Fibroblast of lung (primary cell): Measurements from ENCODE around the gene PRG3. TPM values are rescaled to one million over a fixed set of nuclear protein-coding genes. Genes with fewer than 3 reads are reported as not detected.
A peak's percentile ranks its signal among the peaks of the same experiment; 100 is the strongest.

Experiments
- DNase-seq, 2 donors: peaks; one replicate each; pipeline versions ENCODE4 v3.0.0 to v3.0.0-alpha.2; 2010; ENCODE audit warnings: low read depth in 2 of 2
- H2AFZ ChIP-seq: 2 replicates; pipeline ENCODE4 v1.5.1; 2012; ENCODE audit warnings: low read length, control low read depth, inconsistent platforms
- H3K27ac ChIP-seq: 2 replicates; pipeline ENCODE4 v1.5.1; 2011; ENCODE audit warnings: low read length, control low read depth; ENCODE audit not compliant: insufficient read depth
- H3K27me3 ChIP-seq: 2 replicates; pipeline ENCODE4 v1.5.1; 2011; ENCODE audit warnings: mild to moderate bottlenecking, low read length; ENCODE audit not compliant: control insufficient read depth, insufficient read depth
- H3K36me3 ChIP-seq: 2 replicates; pipeline ENCODE4 v1.5.1; 2011; ENCODE audit warnings: low read length; ENCODE audit not compliant: control insufficient read depth, insufficient read depth
- H3K4me1 ChIP-seq: 2 replicates; pipeline ENCODE4 v1.5.1; 2011; ENCODE audit warnings: low read length; ENCODE audit not compliant: control insufficient read depth, insufficient read depth; ENCODE audit errors: extremely low read depth
- H3K4me2 ChIP-seq: 2 replicates; pipeline ENCODE4 v1.5.1; 2011; ENCODE audit warnings: low read length, control low read depth; ENCODE audit not compliant: insufficient read depth; ENCODE audit errors: extremely low read depth
- H3K4me3 ChIP-seq, 4 experiments: fragments of 200-600 bp in 1 of 4; sonication (generic) in 1 of 4; replicated peaks in 1 of 4; 2 replicates each; pipeline ENCODE4 v1.5.1; 2011 to 2016; ENCODE audit warnings: low read length in 4 of 4, low read depth in 3 of 4, mild to moderate bottlenecking in 3 of 4, control low read depth in 2 of 4, inconsistent platforms in 1 of 4, mixed read lengths in 1 of 4; ENCODE audit not compliant: insufficient read depth in 1 of 4; ENCODE audit errors: control extremely low read depth in 1 of 4
- H3K79me2 ChIP-seq: 2 replicates; pipeline ENCODE4 v1.5.1; 2012; ENCODE audit warnings: mild to moderate bottlenecking, low read length, inconsistent platforms; ENCODE audit not compliant: control insufficient read depth, insufficient read depth
- H3K9ac ChIP-seq: 2 replicates; pipeline ENCODE4 v1.5.1; 2011; ENCODE audit warnings: mild to moderate bottlenecking, low read length, control low read depth; ENCODE audit not compliant: insufficient read depth
- H3K9me3 ChIP-seq: 2 replicates; pipeline ENCODE4 v1.5.1; 2012; ENCODE audit warnings: low read depth, low read length; ENCODE audit not compliant: control insufficient read depth, insufficient read depth
- H4K20me1 ChIP-seq: 2 replicates; pipeline ENCODE4 v1.5.1; 2011; ENCODE audit warnings: low read length; ENCODE audit not compliant: control insufficient read depth, insufficient read depth; ENCODE audit errors: extremely low read depth
- CTCF ChIP-seq, 2 donors: IDR thresholded peaks in 1 of 2; conservative IDR thresholded peaks in 1 of 2; 1 replicate in 1 of 2; 2 replicates in 1 of 2; pipeline ENCODE4 v1.5.1; 2011 to 2012; ENCODE audit warnings: low read length in 2 of 2, control low read depth in 1 of 2, inconsistent platforms in 1 of 2, low read depth in 1 of 2, mild to moderate bottlenecking in 1 of 2
- EZH2 ChIP-seq: IDR thresholded peaks from 2 replicates; pipeline ENCODE4 v1.5.1; 2012; ENCODE audit warnings: low read length, control low read depth, mild to moderate bottlenecking; ENCODE audit errors: missing control alignments
- polyA plus RNA-seq, 2 donors: library from polyadenylated mRNA; depleted of rRNA in 1 of 2; stranded (reverse) in 1 of 2; unstranded in 1 of 2; fragments of >200 nt; gene quantifications; 2 replicates each; pipeline ENCODE4 v1.2.1, GENCODE V29; 2011 to 2012; ENCODE audit warnings: missing spikeins in 1 of 2
- total RNA-seq: library from RNA; depleted of rRNA; stranded (reverse); fragments of >200 nt; gene quantifications from 2 replicates; pipeline ENCODE4 v1.2.1, GENCODE V29; 2014

PRG3 gene
- total and polyA plus RNA-seq, 2 donors (not counting 1 experiment from before 2014, with no cell fraction given): not detected

- Histone ChIP-seq H3K36me3 (no peaks in the 10 kb centered on the region), H3K27me3 (peaks cover 16% of the 10 kb centered on the region), H3K4me1 (no peaks in the 10 kb centered on the region), H3K4me2 (no peak overlapping the region), H3K4me3 (no peak overlapping the region), H3K9me3 (no peaks in the 10 kb centered on the region), H3K79me2 (no peaks in the 10 kb centered on the region), H4K20me1 (no peaks in the 10 kb centered on the region), H2AFZ (no peak overlapping the region), H3K9ac (no peak overlapping the region), H3K27ac (no peak overlapping the region)
- DNase-seq: peak in 1 of 2 donors; percentile 11
- TF ChIP-seq EZH2 (no peak), CTCF (conservative IDR thresholded peaks at IDR 0.05 in 1 of 2, IDR thresholded peaks at IDR 0.05 in 1 of 2; ENCODE audit: low read depth in 1 of 2, low read length in 2 of 2) (no peak)
Measured at GRCh38 chr11:57387289-57388030, 6.5 kb upstream of the PRG3 start.

GRCh38 chr11:57386178-57386940 lies 5.4 kb upstream of the PRG3 start:
- Histone ChIP-seq H4K20me1 (no peaks in the 10 kb centered on the region), H3K36me3 (no peaks in the 10 kb centered on the region), H2AFZ (no peak overlapping the region), H3K9ac (no peak overlapping the region), H3K27ac (no peak overlapping the region), H3K79me2 (no peaks in the 10 kb centered on the region), H3K4me2 (no peak overlapping the region), H3K27me3 (peaks cover 9% of the 10 kb centered on the region), H3K4me1 (no peaks in the 10 kb centered on the region), H3K9me3 (no peaks in the 10 kb centered on the region), H3K4me3 (no peak overlapping the region)
- TF ChIP-seq CTCF (conservative IDR thresholded peaks at IDR 0.05 in 1 of 2, IDR thresholded peaks at IDR 0.05 in 1 of 2; ENCODE audit: low read depth in 1 of 2, low read length in 2 of 2) (no peak), EZH2 (no peak)
- DNase-seq: no peak

- no peak overlapping the region for H3K27ac ChIP-seq
- no peaks in the 10 kb centered on the region for H3K79me2 ChIP-seq
- H3K27me3 ChIP-seq: no peaks in the 10 kb centered on the region
- H3K36me3 ChIP-seq: no peaks in the 10 kb centered on the region
- no peaks in the 10 kb centered on the region for H3K9me3 ChIP-seq
- DNase-seq: peak; percentile 23 to 29
- H4K20me1 ChIP-seq: no peaks in the 10 kb centered on the region
- no peaks in the 10 kb centered on the region for H3K4me1 ChIP-seq
- no peak overlapping the region for H3K4me3 ChIP-seq
- H3K9ac ChIP-seq: no peak overlapping the region
- H3K4me2 ChIP-seq: no peak overlapping the region
- no peak for TF ChIP-seq CTCF (conservative IDR thresholded peaks at IDR 0.05 in 1 of 2, IDR thresholded peaks at IDR 0.05 in 1 of 2; ENCODE audit: low read depth in 1 of 2, low read length in 2 of 2)
- no peak for TF ChIP-seq EZH2
- no peak overlapping the region for H2AFZ ChIP-seq
Measured at GRCh38 chr11:57379732-57380131, 1.2 kb downstream of the PRG3 start.
